GM12878 (cell line): ENCODE results near the gene BCAP31. TPM values are rescaled to one million over a fixed set of nuclear protein-coding genes. Genes with fewer than 3 reads are reported as not detected.
"Not testable (repeated sequence)": the region's sequence is repeated elsewhere in the genome, so short reads cannot be mapped to it uniquely, and the experiment has no call there.

Experiments used
- ATAC-seq: fragments of 200-7000 bp; cut with Tn5 transposase; 3 replicates; pipeline ENCODE4 v1.9.1; 2020; ENCODE audit warnings: mild to moderate bottlenecking, moderate library complexity
- BruUV-seq: library from RNA; stranded (reverse); fragments of 400-500 nt; replicated peaks from 2 replicates; lab custom pipeline; 2021; lab: Mats Ljungman, UMichigan
- CTCF ChIA-PET: fragments of 300-600 bp; sonication (Branson Sonifier 250); formaldehyde crosslinking; extraction: SDS; loops from one replicate; lab custom pipeline; 2021; ENCODE audit warnings: inconsistent platforms; lab: Yijun Ruan, JAX
- POLR2A ChIA-PET: fragments of 350-600 bp; formaldehyde crosslinking; extraction: SDS; loops from one replicate; lab custom pipeline; 2021; ENCODE audit warnings: inconsistent platforms; lab: Charles Lee
- RAD21 ChIA-PET: fragments of 300-600 bp; sonication (Branson Sonifier 250); formaldehyde crosslinking; loops from one replicate; lab custom pipeline; 2023; ENCODE audit warnings: antibody characterized with exemption; ENCODE audit not compliant: unreplicated experiment; lab: Charles Lee
- SMC1A ChIA-PET: fragments of 300-600 bp; sonication (Branson Sonifier 250); formaldehyde crosslinking; loops from one replicate; lab custom pipeline; 2023; ENCODE audit not compliant: unreplicated experiment, uncharacterized antibody; lab: Charles Lee
- DNase-seq: peaks from one replicate; pipeline ENCODE4 v3.0.0-alpha.2; 2011; ENCODE audit warnings: low read depth, low spot score
- FAIRE-seq: peaks from 3 replicates; lab custom pipeline; 2011; peaks lifted over from hg19 to GRCh38; lab: Jason Lieb, UNC
- H2AFZ ChIP-seq: 2 replicates; pipeline ENCODE4 v1.6.0; 2011; ENCODE audit warnings: low read depth, low read length, control low read depth; ENCODE audit not compliant: control insufficient read depth
- H3K27ac ChIP-seq: 2 replicates; pipeline ENCODE4 v1.5.1; 2011; ENCODE audit warnings: control low read depth; ENCODE audit not compliant: control insufficient read depth, insufficient read depth
- H3K27me3 ChIP-seq, 2 experiments: replicated peaks in 1 of 2; 2 replicates each; pipeline versions ENCODE4 v1.6.0 to v1.6.1; 2011; ENCODE audit warnings: low read length in 1 of 2; ENCODE audit not compliant: control insufficient read depth in 2 of 2, insufficient read depth in 2 of 2
- H3K36me3 ChIP-seq, 2 experiments: 2 replicates each; pipeline ENCODE4 v1.5.1; 2011; ENCODE audit warnings: low read length in 1 of 2; ENCODE audit not compliant: control insufficient read depth in 2 of 2, insufficient read depth in 2 of 2
- H3K4me1 ChIP-seq: 2 replicates; pipeline ENCODE4 v1.6.1; 2011; ENCODE audit warnings: mild to moderate bottlenecking, low read length, moderate library complexity, mixed read lengths; ENCODE audit not compliant: control insufficient read depth, insufficient read depth
- H3K4me2 ChIP-seq: 2 replicates; pipeline ENCODE4 v1.6.0; 2011; ENCODE audit warnings: control low read depth; ENCODE audit not compliant: control insufficient read depth, insufficient read depth
- H3K4me3 ChIP-seq: fragments of 200-600 bp; sonication (generic); 2 replicates; pipeline ENCODE4 v1.5.1; 2016
- H3K79me2 ChIP-seq: 2 replicates; pipeline ENCODE4 v1.6.0; 2011; ENCODE audit warnings: low read length; ENCODE audit not compliant: control insufficient read depth, insufficient read depth
- H3K9ac ChIP-seq: 2 replicates; pipeline ENCODE4 v1.8.0; 2011; ENCODE audit warnings: low read length, control low read depth, mixed read lengths; ENCODE audit not compliant: control insufficient read depth, insufficient read depth
- H3K9me3 ChIP-seq: replicated peaks from 3 replicates; pipeline ENCODE4 v1.5.1; 2011; ENCODE audit warnings: mild to moderate bottlenecking, low read length; ENCODE audit not compliant: control insufficient read depth, insufficient read depth
- H4K20me1 ChIP-seq: 2 replicates; pipeline ENCODE4 v1.6.0; 2011; ENCODE audit not compliant: control insufficient read depth, insufficient read depth
- JUND ChIP-seq: IDR thresholded peaks from 2 replicates; pipeline ENCODE4 v1.6.1; 2012; ENCODE audit warnings: low read depth, mild to moderate bottlenecking, low read length, improper control_type of control experiment, moderate library complexity
- SP1 ChIP-seq: IDR thresholded peaks from one replicate; pipeline ENCODE4 v1.6.1; 2011; ENCODE audit warnings: low read depth, low read length
- WGBS: methylation state at CpG from one replicate; pipeline ENCODE4 v1.1.6; 2016; ENCODE audit warnings: low lambda C conversion rate; ENCODE audit not compliant: insufficient replicate concordance, insufficient coverage; ENCODE audit errors: missing lambda C conversion rate; 5-methylcytosine and 5-hydroxymethylcytosine counted together
- in situ Hi-C: fragments of 300-500 bp; cut with MboI; formaldehyde crosslinking; loops from 9 replicates; pipeline ENCODE4 v1.14.3; 2018; ENCODE audit warnings: mixed read lengths
- intact Hi-C: fragments of 100-400 bp; cut with micrococcal nuclease; formaldehyde crosslinking; loops from one replicate; pipeline ENCODE4 v1.14.2; 2022; ENCODE audit not compliant: unreplicated experiment
- polyA plus RNA-seq, 11 experiments: library from polyadenylated mRNA; depleted of rRNA in 4 of 11; unstranded in 6 of 11; stranded (reverse) in 5 of 11; fragments of >200 nt; fragmentation: Nextera tagmentation in 4 of 11; fragmentation: Illumina TruSeq in 1 of 11; extraction: Ambion mirVana in 4 of 11; extraction: Trizol in 1 of 11; gene quantifications; 1 replicate in 1 of 11; 2 replicates in 10 of 11; pipeline versions ENCODE4 v1.2.1 to v1.2.3, GENCODE V29; 2011 to 2016; ENCODE audit warnings: inconsistent platforms in 2 of 11, missing spikeins in 2 of 11, low read depth in 1 of 11
- total RNA-seq, 4 experiments: library from RNA; depleted of rRNA in 3 of 4; stranded (reverse); fragments of >200 nt in 3 of 4; fragmentation: Illumina TruSeq in 1 of 4; extraction: Trizol in 1 of 4; gene quantifications; 2 replicates each; pipeline versions ENCODE4 v1.2.1 to v1.2.3, GENCODE V29; 2013 to 2021
- TF ChIP-seq, protein P1 (sequence below): IDR thresholded peaks from 2 replicates; pipeline ENCODE4 v1.6.1; 2011; ENCODE audit warnings: mild to moderate bottlenecking, low read depth, low read length, moderate library complexity; ENCODE audit not compliant: insufficient replicate concordance

The BCAP31 gene
- total and polyA plus RNA-seq, 10 of the 15 experiments (the other 5 are each of a cell fraction or from before 2014, with no cell fraction given) = 63.1 to 246 (median 95.6) TPM

DNA sequence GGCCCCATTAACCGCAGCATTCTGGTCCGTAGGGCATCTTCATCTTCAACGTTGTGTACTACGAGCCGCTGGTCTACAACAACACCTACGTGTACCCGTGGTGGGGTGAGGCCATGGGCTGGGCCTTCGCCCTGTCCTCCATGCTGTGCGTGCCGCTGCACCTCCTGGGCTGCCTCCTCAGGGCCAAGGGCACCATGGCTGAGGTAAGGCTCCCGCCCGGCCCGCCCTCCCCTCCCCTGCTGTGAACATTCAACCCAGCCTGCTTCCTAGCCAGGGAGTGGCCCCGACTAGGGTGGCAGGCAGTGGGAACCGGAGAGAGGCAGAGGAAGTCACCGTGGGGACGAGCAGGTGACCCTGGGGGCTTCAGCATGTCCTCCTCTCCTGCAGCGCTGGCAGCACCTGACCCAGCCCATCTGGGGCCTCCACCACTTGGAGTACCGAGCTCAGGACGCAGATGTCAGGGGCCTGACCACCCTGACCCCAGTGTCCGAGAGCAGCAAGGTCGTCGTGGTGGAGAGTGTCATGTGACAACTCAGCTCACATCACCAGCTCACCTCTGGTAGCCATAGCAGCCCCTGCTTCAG is 29.4 kb downstream of the BCAP31 start:
- no peak overlapping the region for H2AFZ ChIP-seq
- ATAC-seq (no peak), FAIRE-seq (no peak), DNase-seq (no peak)
- H4K20me1 ChIP-seq = no peaks in the 10 kb centered on the region
- no peaks in the 10 kb centered on the region for H3K9me3 ChIP-seq
- no peak for TF ChIP-seq JUND
- no peak for TF ChIP-seq SP1
- TF ChIP-seq, protein P1, sequence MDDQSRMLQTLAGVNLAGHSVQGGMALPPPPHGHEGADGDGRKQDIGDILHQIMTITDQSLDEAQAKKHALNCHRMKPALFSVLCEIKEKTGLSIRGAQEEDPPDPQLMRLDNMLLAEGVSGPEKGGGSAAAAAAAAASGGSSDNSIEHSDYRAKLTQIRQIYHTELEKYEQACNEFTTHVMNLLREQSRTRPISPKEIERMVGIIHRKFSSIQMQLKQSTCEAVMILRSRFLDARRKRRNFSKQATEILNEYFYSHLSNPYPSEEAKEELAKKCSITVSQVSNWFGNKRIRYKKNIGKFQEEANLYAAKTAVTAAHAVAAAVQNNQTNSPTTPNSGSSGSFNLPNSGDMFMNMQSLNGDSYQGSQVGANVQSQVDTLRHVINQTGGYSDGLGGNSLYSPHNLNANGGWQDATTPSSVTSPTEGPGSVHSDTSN = no peak
- H3K9ac ChIP-seq = no peak overlapping the region
- BruUV-seq = no TSS peak
- ChIA-PET RAD21 (no interaction called here), SMC1A (no interaction called here), POLR2A (no interaction called here), CTCF (no interaction called here)
- H3K79me2 ChIP-seq = no peaks in the 10 kb centered on the region
- H3K4me2 ChIP-seq = no peak overlapping the region
- intact Hi-C loops (no loop called here), in situ Hi-C loops (no loop called here)
- H3K4me3 ChIP-seq = no peak overlapping the region
- H3K36me3 ChIP-seq = no peaks in the 10 kb centered on the region
- no peak overlapping the region for H3K27ac ChIP-seq
- no peaks in the 10 kb centered on the region for H3K4me1 ChIP-seq
- 65% methylated on average over 22 of the region's 23 CpGs for WGBS
- H3K27me3 ChIP-seq = no peaks in the 10 kb centered on the region

DNA sequence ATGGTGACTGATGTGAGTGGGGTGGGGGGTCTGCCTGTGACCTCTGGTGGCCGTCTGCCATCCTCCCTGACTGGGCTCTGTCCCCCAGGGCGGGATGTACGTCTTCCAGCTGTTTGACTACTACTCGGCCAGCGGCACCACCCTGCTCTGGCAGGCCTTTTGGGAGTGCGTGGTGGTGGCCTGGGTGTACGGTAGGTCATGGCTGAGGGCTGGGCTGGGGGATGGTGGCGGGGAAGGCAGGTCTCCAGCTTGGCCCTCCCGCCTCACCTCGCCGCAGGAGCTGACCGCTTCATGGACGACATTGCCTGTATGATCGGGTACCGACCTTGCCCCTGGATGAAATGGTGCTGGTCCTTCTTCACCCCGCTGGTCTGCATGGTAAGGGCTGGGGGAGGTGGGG is 29.9 kb downstream of the BCAP31 start:
- H3K4me1 ChIP-seq, BruUV-seq, H3K36me3 ChIP-seq, H3K27me3 ChIP-seq, H3K9me3 ChIP-seq, SMC1A ChIA-PET, H3K79me2 ChIP-seq, H4K20me1 ChIP-seq, H3K4me3 ChIP-seq, intact Hi-C loops, H3K9ac ChIP-seq, H2AFZ ChIP-seq, RAD21 ChIA-PET, CTCF ChIA-PET, DNase-seq, POLR2A ChIA-PET, ATAC-seq, H3K4me2 ChIP-seq, FAIRE-seq, H3K27ac ChIP-seq, in situ Hi-C loops: not testable (repeated sequence)
- 64% methylated on average over 8 of the region's 16 CpGs for WGBS
